Mucosa of stomach (tissue), 1 donor: ENCODE data around the gene SCAP.

ENCODE experiments used
- H3K27me3 ChIP-seq: one replicate; pipeline ENCODE4 v1.7.0; 2013; ENCODE audit warnings: mild to moderate bottlenecking, low read length; ENCODE audit not compliant: control insufficient read depth, insufficient read depth
- H3K36me3 ChIP-seq: one replicate; pipeline ENCODE4 v1.7.0; 2013; ENCODE audit warnings: low read length; ENCODE audit not compliant: control insufficient read depth, insufficient read depth
- H3K4me1 ChIP-seq: one replicate; pipeline ENCODE4 v1.7.0; 2013; ENCODE audit warnings: mild to moderate bottlenecking, low read length; ENCODE audit not compliant: control insufficient read depth, insufficient read depth
- H3K4me3 ChIP-seq: one replicate; pipeline ENCODE4 v1.7.0; 2013; ENCODE audit warnings: low read length
- H3K9ac ChIP-seq: one replicate; pipeline ENCODE4 v1.7.0; 2013; ENCODE audit warnings: mild to moderate bottlenecking, low read length, moderate library complexity
- H3K9me3 ChIP-seq: one replicate; pipeline ENCODE4 v1.7.0; 2013; ENCODE audit warnings: mild to moderate bottlenecking, low read length, moderate library complexity; ENCODE audit not compliant: control insufficient read depth
- donor health status: Pancreatic carcinoma.

The SCAP gene

DNA sequence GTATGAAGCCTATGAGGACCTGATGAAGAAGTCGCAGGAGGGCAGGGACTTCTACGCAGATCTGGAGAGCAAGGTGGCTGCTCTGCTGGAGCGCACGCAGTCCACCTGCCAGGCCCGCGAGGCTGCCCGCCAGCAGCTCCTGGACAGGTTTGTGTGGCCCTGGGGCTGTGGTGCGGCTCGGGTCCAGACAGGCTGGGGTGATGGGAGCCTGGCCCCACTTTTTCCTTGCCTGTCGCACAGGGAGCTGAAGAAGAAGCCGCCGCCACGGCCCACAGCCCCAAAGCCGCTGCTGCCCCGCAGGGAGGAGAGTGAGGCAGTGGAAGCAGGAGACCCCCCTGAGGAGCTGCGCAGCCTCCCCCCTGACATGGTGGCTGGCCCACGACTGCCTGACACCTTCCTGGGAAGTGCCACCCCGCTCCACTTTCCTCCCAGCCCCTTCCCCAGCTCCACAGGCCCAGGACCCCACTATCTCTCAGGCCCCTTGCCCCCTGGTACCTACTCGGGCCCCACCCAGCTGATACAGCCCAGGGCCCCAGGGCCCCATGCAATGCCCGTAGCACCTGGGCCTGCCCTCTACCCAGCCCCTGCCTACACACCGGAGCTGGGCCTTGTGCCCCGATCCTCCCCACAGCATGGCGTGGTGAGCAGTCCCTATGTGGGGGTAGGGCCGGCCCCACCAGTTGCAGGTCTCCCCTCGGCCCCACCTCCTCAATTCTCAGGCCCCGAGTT, 65.9 kb downstream of the SCAP start:
- Histone ChIP-seq H3K9ac (no peak overlapping the region), H3K4me1 (peaks cover 21% of the 10 kb centered on the region), H3K36me3 (peaks cover 15% of the 10 kb centered on the region), H3K27me3 (no peaks in the 10 kb centered on the region), H3K4me3 (no peak overlapping the region), H3K9me3 (no peaks in the 10 kb centered on the region)

DNA sequence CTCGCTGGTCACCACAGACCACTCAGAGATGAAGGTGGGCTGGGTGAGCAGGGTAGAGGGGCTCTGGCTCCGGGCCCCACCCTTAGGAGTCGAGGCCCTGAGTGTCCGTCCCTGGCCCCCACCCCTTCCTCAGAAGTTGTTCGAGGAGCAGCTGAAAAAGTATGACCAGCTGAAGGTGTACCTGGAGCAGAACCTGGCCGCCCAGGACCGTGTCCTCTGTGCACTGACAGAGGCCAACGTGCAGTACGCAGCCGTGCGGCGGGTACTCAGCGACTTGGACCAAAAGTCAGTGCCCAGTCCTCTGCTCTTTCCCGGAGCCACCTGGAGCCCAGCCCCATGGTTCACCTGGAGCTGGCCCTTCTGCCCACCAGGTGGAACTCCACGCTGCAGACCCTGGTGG, 66.5 kb downstream of the SCAP start:
- H3K9me3 ChIP-seq, result no peaks in the 10 kb centered on the region
- no peak overlapping the region for H3K4me3 ChIP-seq
- H3K36me3 ChIP-seq, result peaks cover 9% of the 10 kb centered on the region

DNA sequence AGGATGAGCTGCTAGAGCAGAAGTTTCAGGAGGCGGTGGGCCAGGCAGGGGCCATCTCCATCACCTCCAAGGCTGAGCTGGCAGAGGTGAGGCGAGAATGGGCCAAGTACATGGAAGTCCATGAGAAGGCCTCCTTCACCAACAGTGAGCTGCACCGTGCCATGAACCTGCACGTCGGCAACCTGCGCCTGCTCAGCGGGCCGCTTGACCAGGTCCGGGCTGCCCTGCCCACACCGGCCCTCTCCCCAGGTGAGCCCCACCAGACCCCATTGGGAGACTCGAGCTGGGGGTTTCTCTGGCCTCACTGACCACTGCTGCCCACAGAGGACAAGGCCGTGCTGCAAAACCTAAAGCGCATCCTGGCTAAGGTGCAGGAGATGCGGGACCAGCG, 66.9 kb downstream of the SCAP start:
- Histone ChIP-seq H3K27me3 (no peaks in the 10 kb centered on the region), H3K4me3 (no peak overlapping the region), H3K9ac (no peak overlapping the region), H3K36me3 (peaks cover 5% of the 10 kb centered on the region), H3K9me3 (no peaks in the 10 kb centered on the region), H3K4me1 (peaks cover 28% of the 10 kb centered on the region)

More for the DNA sequence above, 66.5 kb downstream of the SCAP start:
- H3K9ac ChIP-seq, result no peak overlapping the region
- no peaks in the 10 kb centered on the region for H3K27me3 ChIP-seq
- peaks cover 26% of the 10 kb centered on the region for H3K4me1 ChIP-seq

DNA sequence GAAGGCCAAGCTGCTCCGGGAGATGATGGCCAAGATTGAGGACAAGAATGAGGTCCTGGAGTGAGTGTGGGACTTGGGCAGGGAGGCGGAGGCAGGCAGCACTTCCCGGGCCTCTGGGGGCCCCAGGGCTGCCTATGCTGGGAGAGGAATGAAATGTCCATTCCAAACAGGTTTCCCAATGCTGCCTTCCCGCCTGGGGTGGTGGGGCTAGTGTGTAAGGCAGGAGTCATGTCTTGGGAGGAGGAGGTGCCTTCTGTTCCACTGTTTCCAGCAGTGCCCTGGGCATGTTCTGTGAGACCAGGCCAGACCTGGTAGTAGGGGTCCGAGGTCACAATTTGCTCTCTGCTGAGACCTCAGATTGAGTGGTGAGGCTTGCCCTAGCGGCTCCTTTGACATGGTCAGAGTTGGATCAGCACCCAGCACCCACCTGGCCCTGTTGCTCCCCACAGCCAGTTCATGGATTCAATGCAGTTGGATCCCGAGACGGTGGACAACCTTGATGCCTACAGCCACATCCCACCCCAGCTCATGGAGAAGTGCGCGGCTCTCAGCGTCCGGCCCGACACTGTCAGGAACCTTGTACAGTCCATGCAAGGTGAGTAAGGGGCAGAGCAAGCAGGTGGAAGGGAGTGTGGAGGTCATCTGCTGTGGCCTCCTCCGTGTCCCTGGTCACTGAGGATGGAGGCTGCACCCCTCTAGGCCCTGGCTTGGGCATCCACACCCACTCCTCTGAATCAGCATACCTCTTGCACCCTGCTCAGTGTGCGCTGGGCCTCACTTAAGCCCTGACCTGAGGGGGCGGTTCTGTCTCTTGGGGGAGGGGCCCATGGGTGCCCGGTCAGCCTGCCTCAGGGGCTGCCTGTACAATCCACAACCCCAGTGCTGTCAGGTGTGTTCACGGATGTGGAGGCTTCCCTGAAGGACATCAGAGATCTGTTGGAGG, 67.6 kb downstream of the SCAP start:
- Histone ChIP-seq H3K9ac (no peak overlapping the region), H3K36me3 (peaks cover 4% of the 10 kb centered on the region), H3K9me3 (no peaks in the 10 kb centered on the region), H3K27me3 (no peaks in the 10 kb centered on the region), H3K4me1 (peaks cover 28% of the 10 kb centered on the region), H3K4me3 (no peak overlapping the region)

DNA sequence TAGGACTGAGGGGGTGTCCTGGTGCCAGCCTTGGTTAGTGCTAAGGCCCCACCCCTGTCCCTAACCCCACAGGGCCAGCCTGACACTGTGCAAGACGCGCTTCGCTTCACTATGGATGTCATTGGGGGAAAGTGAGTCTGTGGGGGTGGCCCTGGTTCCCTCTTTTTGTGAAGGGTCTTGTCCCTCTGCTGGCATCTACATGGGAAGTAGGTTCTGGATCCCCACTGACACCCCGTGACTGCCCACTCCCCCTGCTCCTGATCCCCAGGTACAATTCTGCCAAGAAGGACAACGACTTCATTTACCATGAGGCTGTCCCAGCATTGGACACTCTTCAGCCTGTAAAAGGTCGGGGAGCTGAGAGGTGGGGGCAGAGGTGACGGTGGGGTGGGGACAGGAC, 68.5 kb downstream of the SCAP start:
- no peak overlapping the region for H3K9ac ChIP-seq
- H3K4me1 ChIP-seq, result peaks cover 28% of the 10 kb centered on the region
- no peaks in the 10 kb centered on the region for H3K9me3 ChIP-seq
- H3K36me3 ChIP-seq, result peaks cover 4% of the 10 kb centered on the region
- no peaks in the 10 kb centered on the region for H3K27me3 ChIP-seq
- no peak overlapping the region for H3K4me3 ChIP-seq

DNA sequence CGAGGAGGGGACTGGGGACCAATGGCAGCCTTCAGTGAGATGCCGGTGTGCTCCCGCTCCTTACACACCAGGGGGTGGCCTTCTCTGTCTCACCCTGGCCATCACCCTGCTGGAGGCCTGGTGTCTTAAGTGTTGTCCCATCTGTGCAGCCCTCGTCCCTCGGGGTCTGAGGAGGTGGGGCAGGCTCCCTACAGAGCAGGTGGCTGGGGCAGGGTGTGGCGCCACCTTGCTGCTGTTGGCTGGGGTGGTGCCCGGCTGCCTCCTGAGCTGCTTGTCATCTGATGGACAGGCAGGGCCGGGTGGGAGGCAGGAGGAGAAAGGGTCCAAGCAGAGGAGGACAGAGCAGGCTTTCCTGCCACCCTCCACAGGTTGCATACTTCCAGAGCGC, 69.0 kb downstream of the SCAP start:
- H3K27me3 ChIP-seq, result no peaks in the 10 kb centered on the region
- H3K36me3 ChIP-seq, result peaks cover 4% of the 10 kb centered on the region
- H3K4me3 ChIP-seq, result no peak overlapping the region
- peaks cover 28% of the 10 kb centered on the region for H3K4me1 ChIP-seq
- H3K9ac ChIP-seq, result no peak overlapping the region
- no peaks in the 10 kb centered on the region for H3K9me3 ChIP-seq

DNA sequence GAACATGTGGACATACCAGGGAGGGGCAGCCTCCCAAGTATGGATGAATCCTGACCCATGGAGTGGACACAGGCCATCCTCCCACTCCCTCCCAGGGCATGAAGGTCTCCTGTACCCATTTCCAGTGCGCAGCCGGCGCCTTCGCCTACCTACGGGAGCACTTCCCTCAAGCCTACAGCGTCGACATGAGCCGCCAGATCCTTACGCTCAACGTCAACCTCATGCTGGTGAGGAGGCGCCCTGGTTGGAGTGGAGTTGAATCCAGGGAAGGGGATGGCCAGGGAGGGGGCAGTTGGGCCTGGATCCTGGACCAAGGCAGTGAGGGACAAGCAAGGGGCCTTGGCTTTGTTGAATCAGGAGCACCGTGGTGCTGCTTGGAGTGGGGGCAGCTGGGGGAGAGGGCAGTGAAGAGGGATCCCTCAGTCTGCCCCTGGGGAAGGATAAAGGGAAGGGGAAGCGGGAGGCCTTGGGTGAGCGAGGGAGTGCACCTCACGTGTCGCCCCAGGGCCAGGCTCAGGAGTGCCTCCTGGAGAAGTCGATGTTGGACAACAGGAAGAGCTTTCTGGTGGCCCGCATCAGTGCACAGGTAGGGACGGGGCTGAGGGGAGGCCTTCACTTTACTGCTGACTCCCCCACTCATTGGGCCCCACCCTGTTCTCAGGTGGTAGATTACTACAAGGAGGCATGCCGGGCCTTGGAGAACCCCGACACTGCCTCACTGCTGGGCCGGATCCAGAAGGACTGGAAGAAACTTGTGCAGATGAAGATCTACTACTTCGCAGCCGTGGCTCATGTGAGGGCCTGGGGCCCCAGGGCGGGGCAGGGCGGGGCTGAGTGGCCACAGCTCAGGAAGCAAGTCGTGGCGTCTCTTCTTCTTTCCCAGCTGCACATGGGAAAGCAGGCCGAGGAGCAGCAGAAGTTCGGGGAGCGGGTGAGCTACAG, 69.7 kb downstream of the SCAP start:
- Histone ChIP-seq H3K36me3 (peaks cover 4% of the 10 kb centered on the region), H3K27me3 (no peaks in the 10 kb centered on the region), H3K9me3 (no peaks in the 10 kb centered on the region), H3K4me3 (no peak overlapping the region), H3K4me1 (peaks cover 28% of the 10 kb centered on the region), H3K9ac (no peak overlapping the region)

DNA sequence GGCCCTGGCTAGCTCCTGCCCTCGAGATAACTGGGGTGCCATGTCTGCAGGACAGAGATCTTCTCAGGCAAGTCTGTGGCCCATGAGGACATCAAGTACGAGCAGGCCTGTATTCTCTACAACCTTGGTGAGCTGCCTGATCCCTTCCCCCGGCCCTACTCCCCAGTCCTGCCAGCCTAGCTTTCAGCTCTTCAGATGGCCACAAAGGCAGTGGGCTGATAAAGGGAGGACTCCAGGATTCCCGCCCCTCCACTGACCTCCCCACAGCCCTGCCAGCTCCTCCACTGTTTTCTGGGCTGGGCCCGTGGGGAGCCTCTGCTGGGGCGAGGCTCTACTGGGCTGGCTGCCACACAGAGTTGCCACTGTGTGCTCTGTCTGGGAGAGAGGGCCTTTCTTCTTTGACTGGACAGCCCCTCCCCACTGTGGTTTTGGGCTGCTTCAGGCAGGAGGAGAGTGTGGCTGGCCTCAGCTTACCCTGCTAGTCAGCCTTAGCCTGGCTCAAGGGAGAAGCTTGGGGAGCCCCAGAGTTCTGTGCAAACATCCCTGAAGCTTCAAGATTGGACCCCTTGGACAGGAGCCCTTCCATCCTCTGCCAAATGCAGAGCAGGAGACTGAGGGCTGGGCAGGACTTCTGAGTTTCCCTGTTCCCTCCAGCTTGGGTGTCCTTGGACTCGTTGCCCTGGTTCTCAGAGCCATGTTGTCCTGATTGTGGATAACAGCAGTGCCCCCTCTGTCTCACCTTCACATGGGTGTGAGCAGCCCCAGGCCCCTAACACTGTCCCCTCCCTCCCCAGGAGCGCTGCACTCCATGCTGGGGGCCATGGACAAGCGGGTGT, 70.6 kb downstream of the SCAP start:
- Histone ChIP-seq H3K4me1 (peaks cover 28% of the 10 kb centered on the region), H3K27me3 (no peaks in the 10 kb centered on the region), H3K9ac (no peak overlapping the region), H3K4me3 (no peak overlapping the region), H3K9me3 (no peaks in the 10 kb centered on the region), H3K36me3 (peaks cover 4% of the 10 kb centered on the region)

DNA sequence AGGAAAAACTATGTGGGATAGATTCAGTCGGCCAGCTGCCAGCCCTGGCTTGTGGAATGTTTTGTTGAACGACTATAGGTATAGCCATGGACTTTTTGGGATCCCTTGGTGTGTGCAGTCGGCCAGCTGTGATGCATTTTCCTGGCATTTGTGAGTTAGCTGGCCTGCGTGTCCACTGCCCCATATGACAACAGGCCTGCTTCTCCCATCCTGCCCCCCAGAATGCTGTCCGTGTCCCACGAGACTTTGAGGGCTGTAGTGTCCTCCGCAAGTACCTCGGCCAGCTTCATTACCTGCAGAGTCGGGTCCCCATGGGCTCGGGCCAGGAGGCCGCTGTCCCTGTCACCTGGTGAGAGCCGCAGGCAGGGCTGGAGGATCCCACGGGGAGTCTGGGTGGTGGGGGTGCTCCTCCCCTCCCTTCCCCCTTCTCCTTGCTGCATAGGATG, 71.3 kb downstream of the SCAP start:
- Histone ChIP-seq H3K9ac (no peak overlapping the region), H3K4me3 (no peak overlapping the region), H3K36me3 (peaks cover 4% of the 10 kb centered on the region)

DNA sequence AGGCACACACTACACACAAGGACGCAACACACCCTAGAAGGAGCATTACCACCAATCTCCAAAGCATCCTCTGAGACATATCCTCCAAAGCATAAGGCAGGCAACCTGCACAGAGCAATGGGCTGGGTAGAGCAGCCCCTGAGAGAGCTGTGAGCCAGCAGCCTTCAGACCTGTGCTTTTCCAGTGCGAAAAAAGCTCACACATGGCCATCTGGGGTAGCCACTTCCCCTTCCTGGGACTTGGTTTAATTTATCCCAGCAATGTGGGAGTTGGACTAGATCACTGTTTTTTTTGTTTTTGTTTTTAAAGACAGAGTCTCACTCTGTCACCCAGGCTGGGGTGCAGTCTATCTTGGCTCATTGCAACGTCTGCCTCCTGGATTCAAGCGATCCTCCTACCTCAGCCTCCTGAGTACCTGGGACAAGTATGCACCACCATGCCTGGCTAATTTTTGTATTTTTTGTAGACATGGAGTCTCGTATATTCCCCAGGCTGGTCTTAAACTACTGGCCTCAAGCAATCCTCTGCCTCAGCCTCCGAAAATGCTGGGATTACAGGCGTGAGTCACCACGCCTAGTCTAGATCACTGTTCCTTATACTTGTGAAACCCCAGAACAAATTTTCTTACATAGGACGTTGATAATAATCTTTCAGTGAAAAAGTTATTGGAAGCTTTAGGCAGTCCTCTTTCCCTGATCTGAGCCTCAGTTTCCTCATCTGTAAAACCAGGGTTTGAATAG, 76.0 kb downstream of the SCAP start:
- no peaks in the 10 kb centered on the region for H3K27me3 ChIP-seq
- no peak overlapping the region for H3K4me3 ChIP-seq
- no peak overlapping the region for H3K9ac ChIP-seq
- no peaks in the 10 kb centered on the region for H3K36me3 ChIP-seq
- peaks cover 8% of the 10 kb centered on the region for H3K4me1 ChIP-seq
- H3K9me3 ChIP-seq, result no peaks in the 10 kb centered on the region

More for the DNA sequence above, 71.3 kb downstream of the SCAP start:
- Histone ChIP-seq H3K4me1 (peaks cover 28% of the 10 kb centered on the region), H3K9me3 (no peaks in the 10 kb centered on the region), H3K27me3 (no peaks in the 10 kb centered on the region)
